Measurements from ENCODE around the gene TCTN2.

Gene TCTN2

DNA sequence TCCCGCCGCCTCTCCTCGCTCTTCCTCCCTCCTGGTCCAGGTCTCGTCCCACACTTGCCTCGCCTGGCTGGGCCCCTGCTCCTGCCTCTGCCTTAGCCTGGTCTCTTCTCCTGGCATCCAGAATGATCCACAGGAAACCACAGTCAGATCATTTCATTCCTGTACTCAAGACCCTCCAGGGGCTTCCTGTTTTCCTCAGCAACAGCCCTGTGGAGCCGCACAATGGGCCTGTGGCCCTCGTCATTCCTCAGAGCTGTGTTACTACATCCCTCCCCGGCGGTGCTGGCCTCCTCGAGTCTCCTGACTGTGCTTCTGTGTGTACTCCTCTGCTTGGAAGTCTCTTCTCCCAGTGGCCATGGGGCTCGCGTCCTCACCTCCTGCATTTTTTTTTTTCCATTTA, 61.3 kb downstream of the TCTN2 start:
- no peaks in the 10 kb centered on the region for H3K27me3 ChIP-seq (ENCODE audit: control insufficient read depth in 1 of 2, insufficient read depth in 2 of 2, low read length in 2 of 2)
- no peak overlapping the region for H3K9ac ChIP-seq (ENCODE audit: low read depth in 1 of 2, low read length in 2 of 2)
- H3K36me3 ChIP-seq (ENCODE audit: control insufficient read depth in 1 of 2, insufficient read depth in 2 of 2, low read length in 2 of 2): peaks cover 43 to 89% of the 10 kb centered on the region in 2 donors
- no peaks in the 10 kb centered on the region for H3K4me1 ChIP-seq (ENCODE audit: control insufficient read depth in 1 of 2, insufficient read depth in 2 of 2, low read length in 2 of 2)
- H3K9me3 ChIP-seq (ENCODE audit: control insufficient read depth in 1 of 2, low read length in 2 of 2): no peaks in the 10 kb centered on the region
- no peak overlapping the region for H3K4me3 ChIP-seq (ENCODE audit: low read depth in 1 of 2, low read length in 2 of 2)
- H3K27ac ChIP-seq (ENCODE audit: low read depth, low read length): no peak overlapping the region

DNA sequence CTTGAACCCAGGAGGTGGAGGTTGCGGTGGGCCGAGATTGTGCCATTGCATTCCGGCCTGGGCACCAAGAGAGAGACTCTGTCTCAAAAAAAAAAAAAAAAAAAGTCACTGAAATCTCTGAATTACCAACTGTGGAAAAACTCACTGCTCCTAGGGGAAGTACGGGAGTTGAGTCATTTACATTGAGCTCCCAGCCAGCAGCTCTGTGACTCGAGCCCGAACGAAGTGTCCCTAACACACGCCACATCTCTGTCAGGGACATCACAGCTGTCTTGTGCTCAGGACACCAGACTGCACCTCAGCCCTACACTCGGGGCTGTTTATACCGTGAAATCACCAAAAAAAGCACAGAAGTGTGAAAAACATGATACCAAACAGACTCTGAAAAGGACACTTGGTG, 62.3 kb downstream of the TCTN2 start:
- Histone ChIP-seq H3K4me3 (ENCODE audit: low read depth in 1 of 2, low read length in 2 of 2) (no peak overlapping the region), H3K36me3 (ENCODE audit: control insufficient read depth in 1 of 2, insufficient read depth in 2 of 2, low read length in 2 of 2) (peaks cover 38 to 84% of the 10 kb centered on the region in 2 donors), H3K27me3 (ENCODE audit: control insufficient read depth in 1 of 2, insufficient read depth in 2 of 2, low read length in 2 of 2) (no peaks in the 10 kb centered on the region), H3K4me1 (ENCODE audit: control insufficient read depth in 1 of 2, insufficient read depth in 2 of 2, low read length in 2 of 2) (no peaks in the 10 kb centered on the region), H3K9me3 (ENCODE audit: control insufficient read depth in 1 of 2, low read length in 2 of 2) (no peaks in the 10 kb centered on the region), H3K27ac (ENCODE audit: low read depth, low read length) (no peak overlapping the region), H3K9ac (ENCODE audit: low read depth in 1 of 2, low read length in 2 of 2) (no peak overlapping the region)

DNA sequence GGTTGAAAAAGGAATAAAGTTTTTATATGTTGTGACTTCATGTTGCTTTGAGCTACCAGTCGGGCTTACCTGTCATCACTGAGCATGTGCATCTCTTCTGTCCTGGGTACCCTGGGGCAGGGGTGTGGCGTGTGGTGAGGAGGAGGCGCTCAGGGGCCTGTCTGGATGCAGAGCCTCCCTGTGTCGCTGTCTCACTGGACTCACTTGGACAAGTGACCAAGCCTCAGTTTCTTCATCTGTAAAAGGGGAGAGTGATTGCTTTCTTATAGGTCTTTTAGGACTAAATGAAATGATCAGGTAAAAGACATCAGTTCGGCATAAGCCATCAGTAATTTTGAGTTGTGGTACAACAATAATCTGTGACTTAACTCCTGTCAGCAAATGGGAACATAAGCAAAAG, 63.4 kb downstream of the TCTN2 start:
- H3K4me1 ChIP-seq (ENCODE audit: control insufficient read depth in 1 of 2, insufficient read depth in 2 of 2, low read length in 2 of 2): no peaks in the 10 kb centered on the region
- no peaks in the 10 kb centered on the region for H3K9me3 ChIP-seq (ENCODE audit: control insufficient read depth in 1 of 2, low read length in 2 of 2)
- no peak overlapping the region for H3K9ac ChIP-seq (ENCODE audit: low read depth in 1 of 2, low read length in 2 of 2)
- no peak overlapping the region for H3K4me3 ChIP-seq (ENCODE audit: low read depth in 1 of 2, low read length in 2 of 2)
- peaks cover 43 to 85% of the 10 kb centered on the region in 2 donors for H3K36me3 ChIP-seq (ENCODE audit: control insufficient read depth in 1 of 2, insufficient read depth in 2 of 2, low read length in 2 of 2)
- H3K27me3 ChIP-seq (ENCODE audit: control insufficient read depth in 1 of 2, insufficient read depth in 2 of 2, low read length in 2 of 2): no peaks in the 10 kb centered on the region
- H3K27ac ChIP-seq (ENCODE audit: low read depth, low read length): no peak overlapping the region

DNA sequence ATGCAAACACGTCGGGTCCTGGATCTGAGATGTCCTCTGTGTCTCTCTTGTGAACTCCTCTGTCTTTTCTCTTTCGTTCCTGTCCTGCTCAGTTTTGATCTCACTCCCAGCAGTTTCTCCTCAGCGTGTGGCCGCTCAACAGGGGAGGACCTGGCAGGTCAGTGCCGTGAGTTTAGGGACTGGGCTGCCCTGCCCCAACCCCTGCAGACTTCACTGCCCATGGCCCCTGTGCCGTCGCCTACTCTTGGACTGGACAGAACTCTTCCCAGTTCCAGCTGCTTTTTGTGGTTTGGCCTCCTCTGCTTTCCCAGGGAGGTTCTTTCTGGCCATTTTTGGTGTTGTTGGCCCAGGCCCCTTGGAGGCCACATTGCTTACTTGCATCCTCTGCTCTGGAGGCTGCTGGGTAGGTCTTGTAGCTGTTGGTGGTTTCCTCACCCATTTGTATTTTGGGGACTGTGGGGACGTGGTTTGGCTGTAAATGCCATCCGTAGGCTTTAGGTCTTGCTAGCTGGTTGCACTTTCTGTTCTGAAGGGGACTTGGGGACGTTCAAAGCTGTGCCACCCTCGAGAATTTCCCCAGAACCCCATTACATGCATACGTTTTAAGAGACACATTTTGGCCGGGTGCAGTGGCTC, 71.1 kb downstream of the TCTN2 start:
- Histone ChIP-seq H3K4me3 (ENCODE audit: low read depth in 1 of 2, low read length in 2 of 2) (no peak overlapping the region), H3K27ac (ENCODE audit: low read depth, low read length) (no peak overlapping the region), H3K9ac (ENCODE audit: low read depth in 1 of 2, low read length in 2 of 2) (no peak overlapping the region), H3K27me3 (ENCODE audit: control insufficient read depth in 1 of 2, insufficient read depth in 2 of 2, low read length in 2 of 2) (no peaks in the 10 kb centered on the region), H3K36me3 (ENCODE audit: control insufficient read depth in 1 of 2, insufficient read depth in 2 of 2, low read length in 2 of 2) (peaks cover 36 to 65% of the 10 kb centered on the region in 2 donors), H3K4me1 (ENCODE audit: control insufficient read depth in 1 of 2, insufficient read depth in 2 of 2, low read length in 2 of 2) (no peaks in the 10 kb centered on the region), H3K9me3 (ENCODE audit: control insufficient read depth in 1 of 2, low read length in 2 of 2) (no peaks in the 10 kb centered on the region)

DNA sequence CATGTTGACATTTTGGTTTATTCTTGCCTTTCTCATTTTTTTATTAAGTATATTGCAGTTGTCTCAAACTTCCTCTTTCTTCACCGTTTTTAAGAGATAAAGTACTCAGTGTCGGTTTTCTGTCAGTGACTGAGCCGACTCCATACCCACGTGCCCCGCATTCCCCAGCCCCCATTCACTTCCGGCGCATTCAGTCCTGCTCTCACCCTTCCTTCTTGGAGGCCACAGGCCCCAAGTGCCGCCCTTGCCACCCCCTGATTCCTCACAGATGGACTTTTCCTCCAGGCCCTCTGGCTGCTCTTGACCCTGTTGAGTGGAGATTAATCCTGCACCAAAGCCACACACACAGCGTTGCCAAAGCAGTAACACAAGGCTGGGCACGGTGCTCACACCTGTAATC, 72.1 kb downstream of the TCTN2 start:
- H3K36me3 ChIP-seq (ENCODE audit: control insufficient read depth in 1 of 2, insufficient read depth in 2 of 2, low read length in 2 of 2): peaks cover 38 to 62% of the 10 kb centered on the region in 2 donors
- H3K4me3 ChIP-seq (ENCODE audit: low read depth in 1 of 2, low read length in 2 of 2): no peak overlapping the region
- H3K9ac ChIP-seq (ENCODE audit: low read depth in 1 of 2, low read length in 2 of 2): no peak overlapping the region

DNA sequence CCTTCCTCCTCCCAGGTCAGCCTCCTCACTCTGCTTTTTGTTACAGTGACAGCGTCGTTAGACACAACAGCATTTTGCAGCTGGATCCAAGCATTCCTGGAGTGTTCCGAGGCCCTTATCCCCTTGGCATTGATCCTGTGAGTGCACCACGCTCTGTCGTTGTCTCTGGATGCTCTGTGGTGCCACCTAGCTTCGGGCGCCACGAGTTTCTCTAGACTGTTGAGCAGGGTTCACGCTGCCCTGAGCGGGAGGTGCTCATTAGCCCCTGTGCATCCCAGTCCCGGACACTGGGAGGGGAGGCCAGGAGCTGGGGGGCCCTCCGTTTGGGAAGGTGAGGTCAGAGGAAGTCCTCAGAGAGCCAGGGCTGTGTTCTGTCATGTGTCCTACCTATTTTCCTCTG, 73.9 kb downstream of the TCTN2 start:
- Histone ChIP-seq H3K4me1 (ENCODE audit: control insufficient read depth in 1 of 2, insufficient read depth in 2 of 2, low read length in 2 of 2) (no peaks in the 10 kb centered on the region), H3K4me3 (ENCODE audit: low read depth in 1 of 2, low read length in 2 of 2) (no peak overlapping the region), H3K27ac (ENCODE audit: low read depth, low read length) (no peak overlapping the region), H3K27me3 (ENCODE audit: control insufficient read depth in 1 of 2, insufficient read depth in 2 of 2, low read length in 2 of 2) (no peaks in the 10 kb centered on the region), H3K9me3 (ENCODE audit: control insufficient read depth in 1 of 2, low read length in 2 of 2) (no peaks in the 10 kb centered on the region), H3K36me3 (ENCODE audit: control insufficient read depth in 1 of 2, insufficient read depth in 2 of 2, low read length in 2 of 2) (peaks cover 39 to 64% of the 10 kb centered on the region in 2 donors), H3K9ac (ENCODE audit: low read depth in 1 of 2, low read length in 2 of 2) (no peak overlapping the region)

More for the DNA sequence above, 72.1 kb downstream of the TCTN2 start:
- H3K4me1 ChIP-seq (ENCODE audit: control insufficient read depth in 1 of 2, insufficient read depth in 2 of 2, low read length in 2 of 2): no peaks in the 10 kb centered on the region
- no peaks in the 10 kb centered on the region for H3K9me3 ChIP-seq (ENCODE audit: control insufficient read depth in 1 of 2, low read length in 2 of 2)
- H3K27ac ChIP-seq (ENCODE audit: low read depth, low read length): no peak overlapping the region
- H3K27me3 ChIP-seq (ENCODE audit: control insufficient read depth in 1 of 2, insufficient read depth in 2 of 2, low read length in 2 of 2): no peaks in the 10 kb centered on the region

DNA sequence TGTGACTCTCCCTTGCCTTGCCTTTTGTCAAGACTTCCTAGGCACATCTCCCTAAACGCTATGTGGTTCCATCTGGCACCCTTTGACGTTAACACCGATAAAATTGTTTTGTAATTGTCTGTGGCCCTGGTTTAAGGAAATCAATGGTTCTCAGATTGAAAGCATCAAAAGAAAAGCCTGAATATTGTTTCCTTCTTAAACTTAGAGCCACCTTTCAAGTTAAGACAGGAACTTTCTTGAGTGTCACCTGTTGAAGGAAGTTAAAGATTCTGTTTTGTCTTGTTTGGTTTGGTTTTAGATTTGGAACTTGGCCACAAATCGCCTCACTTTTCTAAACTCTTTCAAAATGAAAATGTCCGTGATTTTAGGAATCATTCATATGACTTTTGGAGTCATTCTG, 76.4 kb downstream of the TCTN2 start:
- H3K4me3 ChIP-seq (ENCODE audit: low read depth in 1 of 2, low read length in 2 of 2): no peak overlapping the region
- H3K36me3 ChIP-seq (ENCODE audit: control insufficient read depth in 1 of 2, insufficient read depth in 2 of 2, low read length in 2 of 2): peaks cover 43 to 61% of the 10 kb centered on the region in 2 donors
- no peaks in the 10 kb centered on the region for H3K9me3 ChIP-seq (ENCODE audit: control insufficient read depth in 1 of 2, low read length in 2 of 2)
- no peak overlapping the region for H3K9ac ChIP-seq (ENCODE audit: low read depth in 1 of 2, low read length in 2 of 2)
- H3K27ac ChIP-seq (ENCODE audit: low read depth, low read length): no peak overlapping the region
- no peaks in the 10 kb centered on the region for H3K27me3 ChIP-seq (ENCODE audit: control insufficient read depth in 1 of 2, insufficient read depth in 2 of 2, low read length in 2 of 2)
- H3K4me1 ChIP-seq (ENCODE audit: control insufficient read depth in 1 of 2, insufficient read depth in 2 of 2, low read length in 2 of 2): no peaks in the 10 kb centered on the region

DNA sequence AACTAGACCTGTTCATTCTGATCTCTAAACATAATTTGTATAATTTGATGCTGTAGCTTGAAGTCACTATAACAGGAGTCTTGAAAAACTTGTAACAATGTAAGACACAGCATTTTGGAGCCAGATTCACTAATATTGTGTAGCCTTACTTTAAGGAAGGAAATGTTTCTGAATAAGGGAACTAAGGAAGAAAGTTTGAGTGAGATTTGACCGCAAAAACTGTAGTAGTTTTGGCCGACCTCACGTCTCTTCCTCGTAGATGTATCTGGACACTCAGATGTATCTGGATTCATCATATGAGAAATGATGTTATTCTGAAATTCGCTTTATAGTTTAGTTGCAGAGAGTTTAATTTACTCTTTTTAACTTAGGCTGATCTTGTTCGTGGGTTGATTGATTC, 77.2 kb downstream of the TCTN2 start:
- no peaks in the 10 kb centered on the region for H3K9me3 ChIP-seq (ENCODE audit: control insufficient read depth in 1 of 2, low read length in 2 of 2)
- H3K27me3 ChIP-seq (ENCODE audit: control insufficient read depth in 1 of 2, insufficient read depth in 2 of 2, low read length in 2 of 2): no peaks in the 10 kb centered on the region
- H3K27ac ChIP-seq (ENCODE audit: low read depth, low read length): no peak overlapping the region
- H3K9ac ChIP-seq (ENCODE audit: low read depth in 1 of 2, low read length in 2 of 2): no peak overlapping the region
- peaks cover 41 to 65% of the 10 kb centered on the region in 2 donors for H3K36me3 ChIP-seq (ENCODE audit: control insufficient read depth in 1 of 2, insufficient read depth in 2 of 2, low read length in 2 of 2)
- H3K4me3 ChIP-seq (ENCODE audit: low read depth in 1 of 2, low read length in 2 of 2): no peak overlapping the region
- no peaks in the 10 kb centered on the region for H3K4me1 ChIP-seq (ENCODE audit: control insufficient read depth in 1 of 2, insufficient read depth in 2 of 2, low read length in 2 of 2)

DNA sequence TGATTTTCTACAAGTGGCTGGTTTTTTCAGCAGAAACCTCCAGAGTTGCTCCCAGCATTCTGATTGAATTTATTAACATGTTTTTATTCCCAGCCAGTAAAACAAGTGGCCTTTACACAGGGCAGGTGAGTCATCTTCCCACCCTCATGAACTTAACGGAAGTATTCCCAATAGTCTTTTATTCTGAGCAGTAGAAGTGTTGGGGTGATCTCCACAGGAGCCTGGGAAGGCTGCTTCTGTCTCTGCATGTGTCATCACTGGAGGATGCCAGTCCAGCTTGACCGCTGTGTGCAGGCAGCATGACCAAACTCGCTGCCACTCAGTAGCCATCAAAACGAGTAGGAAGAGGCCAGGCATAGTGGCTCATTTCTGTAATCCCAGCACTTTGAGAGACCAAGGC, 77.7 kb downstream of the TCTN2 start:
- Histone ChIP-seq H3K4me3 (ENCODE audit: low read depth in 1 of 2, low read length in 2 of 2) (no peak overlapping the region), H3K36me3 (ENCODE audit: control insufficient read depth in 1 of 2, insufficient read depth in 2 of 2, low read length in 2 of 2) (peaks cover 45 to 69% of the 10 kb centered on the region in 2 donors), H3K9me3 (ENCODE audit: control insufficient read depth in 1 of 2, low read length in 2 of 2) (no peaks in the 10 kb centered on the region), H3K9ac (ENCODE audit: low read depth in 1 of 2, low read length in 2 of 2) (no peak overlapping the region), H3K27ac (ENCODE audit: low read depth, low read length) (no peak overlapping the region), H3K4me1 (ENCODE audit: control insufficient read depth in 1 of 2, insufficient read depth in 2 of 2, low read length in 2 of 2) (no peaks in the 10 kb centered on the region), H3K27me3 (ENCODE audit: control insufficient read depth in 1 of 2, insufficient read depth in 2 of 2, low read length in 2 of 2) (no peaks in the 10 kb centered on the region)

DNA sequence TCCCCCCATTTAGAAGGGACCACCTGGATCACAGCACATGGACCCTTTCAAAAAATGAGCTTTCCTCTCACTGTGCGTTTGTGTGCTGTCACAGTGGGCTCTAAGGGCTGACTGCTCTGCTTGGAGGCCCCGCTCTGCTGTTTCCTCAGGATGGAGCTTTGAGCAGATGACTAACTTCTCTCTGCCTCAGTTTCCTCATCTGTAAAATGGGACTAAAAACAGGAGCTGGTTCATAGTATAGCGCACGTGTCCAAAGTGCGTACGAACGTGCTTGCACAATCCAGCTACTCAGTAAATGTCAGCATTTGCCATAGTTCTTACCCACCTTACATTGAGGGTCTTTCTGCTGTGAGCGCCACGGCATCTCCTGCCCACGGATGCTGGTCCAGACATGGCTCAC, 78.4 kb downstream of the TCTN2 start:
- no peaks in the 10 kb centered on the region for H3K9me3 ChIP-seq (ENCODE audit: control insufficient read depth in 1 of 2, low read length in 2 of 2)
- H3K36me3 ChIP-seq (ENCODE audit: control insufficient read depth in 1 of 2, insufficient read depth in 2 of 2, low read length in 2 of 2): peaks cover 44 to 72% of the 10 kb centered on the region in 2 donors
- no peak overlapping the region for H3K27ac ChIP-seq (ENCODE audit: low read depth, low read length)

More for the DNA sequence above, 78.4 kb downstream of the TCTN2 start:
- Histone ChIP-seq H3K9ac (ENCODE audit: low read depth in 1 of 2, low read length in 2 of 2) (no peak overlapping the region), H3K4me1 (ENCODE audit: control insufficient read depth in 1 of 2, insufficient read depth in 2 of 2, low read length in 2 of 2) (no peaks in the 10 kb centered on the region), H3K4me3 (ENCODE audit: low read depth in 1 of 2, low read length in 2 of 2) (no peak overlapping the region), H3K27me3 (ENCODE audit: control insufficient read depth in 1 of 2, insufficient read depth in 2 of 2, low read length in 2 of 2) (no peaks in the 10 kb centered on the region)

Data from duodenal mucosa (tissue), 2 donors.